Stimulated activated CD8-positive, alpha-beta memory T cell treated with anti-CD3 and anti-CD28 coated beads, Interleukin-12 subunit alpha, Interleukin-12 subunit beta, amount 100 ng/mL, for 1 hour (primary cell): ENCODE measurements around the gene RNFT1.
"Not testable (repeated sequence)": the region's sequence is repeated elsewhere in the genome, so short reads cannot be mapped to it uniquely, and the experiment has no call there.

ENCODE experiments used
- DNase-seq: peaks from one replicate; pipeline ENCODE4 v3.0.0-alpha.2; 2020; ENCODE audit warnings: low read depth

RNFT1 gene

DNA sequence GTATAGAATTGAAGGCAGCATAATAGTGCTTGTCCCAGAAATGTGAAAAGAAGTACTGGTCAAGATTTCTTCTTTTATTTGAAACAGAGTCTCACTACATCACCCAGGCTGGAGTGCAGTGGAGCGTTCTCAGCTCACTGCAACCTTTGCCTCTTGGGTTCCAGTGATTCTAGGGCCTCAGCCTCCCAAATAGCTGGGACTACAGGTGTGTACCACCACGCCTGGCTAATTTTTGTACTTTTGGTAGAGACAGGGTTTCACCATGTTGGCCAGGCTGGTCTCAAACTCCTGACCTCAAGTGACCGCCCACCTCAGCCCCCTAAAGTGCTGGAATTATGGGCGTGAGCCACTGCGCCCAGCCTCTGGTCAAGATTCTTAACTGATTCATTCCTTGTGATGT, 43.9 kb downstream of the RNFT1 start:
- DNase-seq, result not testable (repeated sequence)

DNA sequence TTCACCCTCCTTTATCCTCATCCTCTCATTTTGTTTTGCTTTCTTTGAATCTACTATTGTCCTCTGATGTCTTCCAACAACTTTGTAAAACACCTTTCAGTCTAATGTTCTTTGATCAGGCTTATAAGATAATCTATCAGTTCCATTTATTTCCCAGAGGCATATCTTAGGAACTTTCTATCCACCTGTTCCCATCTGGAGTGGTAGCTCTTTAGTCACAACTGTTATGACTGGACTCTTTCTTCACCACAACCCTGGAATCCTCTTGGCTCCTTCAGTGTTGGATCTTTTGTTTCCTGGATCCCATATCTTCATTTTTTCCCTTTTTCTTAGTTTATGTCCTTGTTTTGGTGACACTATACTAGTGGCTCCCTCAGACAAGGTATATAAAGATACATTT, 48.1 kb downstream of the RNFT1 start:
- DNase-seq, result no peak

DNA sequence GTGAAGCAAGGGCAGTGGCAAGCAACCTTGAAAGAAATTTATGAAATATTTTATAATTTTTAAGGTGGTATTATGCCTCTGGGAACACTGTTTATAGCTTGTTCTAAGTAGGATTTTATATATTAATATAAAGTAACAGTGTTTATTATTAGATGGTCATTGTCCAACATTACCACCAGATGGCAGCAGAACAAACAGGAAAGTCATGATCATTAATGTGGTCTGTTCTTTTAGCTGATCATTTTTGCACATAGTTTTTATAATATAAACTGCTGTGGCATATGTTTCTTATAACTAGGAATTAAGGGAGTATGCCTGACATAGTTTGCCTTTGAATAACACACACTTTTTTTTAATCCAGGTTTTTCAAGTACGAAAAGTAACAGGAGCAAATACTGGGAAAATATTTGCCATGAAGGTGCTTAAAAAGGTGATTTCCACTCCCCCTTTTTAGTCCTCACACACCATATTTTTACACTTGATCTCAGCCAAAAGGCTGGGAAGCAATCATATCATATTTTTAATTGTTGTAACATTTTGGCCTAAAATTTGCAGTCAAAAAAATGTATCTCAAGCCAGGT, 50.2 kb downstream of the RNFT1 start:
- no peak for DNase-seq

- DNase-seq, result no peak
Measured at GRCh38 chr17:59907467-59907866, 57.1 kb downstream of the RNFT1 start.

- DNase-seq, result no peak
Measured at GRCh38 chr17:59903455-59903854, 61.1 kb downstream of the RNFT1 start.
